K562 (cell line): ENCODE measurements around the gene NCCRP1. TPM values are rescaled to one million over a fixed set of nuclear protein-coding genes. Genes with fewer than 3 reads are reported as not detected.

Experiments
- ATAC-seq: fragments of 200-7000 bp; cut with Tn5 transposase; 3 replicates; pipeline ENCODE4 v1.9.1; 2020; ENCODE audit warnings: moderate library complexity
- BruUV-seq: library from RNA; stranded (reverse); fragments of 400-500 nt; replicated peaks from 2 replicates; lab custom pipeline; 2021; lab: Mats Ljungman, UMichigan
- CTCF ChIA-PET: fragments of 300-600 bp; formaldehyde crosslinking; extraction: SDS; loops from one replicate; lab custom pipeline; 2021; ENCODE audit warnings: low intra/inter-chr PET ratio; lab: Yijun Ruan, JAX
- POLR2A ChIA-PET: fragments of 300-600, 350-650 bp; sonication (Branson Sonifier 250); formaldehyde crosslinking; extraction: SDS; loops from one replicate; lab custom pipeline; 2021; ENCODE audit warnings: antibody characterized with exemption, inconsistent platforms; lab: Yijun Ruan, JAX
- DNase-seq, 4 experiments: peaks; one replicate each; pipeline versions ENCODE4 v3.0.0 to v3.0.0-alpha.2; 2011 to 2018; ENCODE audit warnings: low spot score in 3 of 4, mixed read lengths in 3 of 4; ENCODE audit errors: extremely low read depth in 1 of 4
- FAIRE-seq: peaks from 2 replicates; lab custom pipeline; 2011; peaks lifted over from hg19 to GRCh38; lab: Jason Lieb, UNC
- H2AFZ ChIP-seq: 2 replicates; pipeline ENCODE4 v1.6.0; 2011; ENCODE audit warnings: low read depth, low read length, control low read depth, inconsistent platforms
- H3K27ac ChIP-seq: fragments of 200-600 bp; 3 replicates; pipeline ENCODE4 v1.8.0; 2011; ENCODE audit warnings: low read depth, mild to moderate bottlenecking, control low read depth, inconsistent platforms, low read length, moderate library complexity, mixed read lengths; ENCODE audit errors: extremely low read depth
- H3K27me3 ChIP-seq, 2 experiments: fragments of 300-600 bp in 1 of 2; 2 replicates in 1 of 2; 3 replicates in 1 of 2; pipeline versions ENCODE4 v1.6.0 to v1.8.0; 2011; ENCODE audit warnings: inconsistent platforms in 2 of 2, low read length in 2 of 2, mild to moderate bottlenecking in 1 of 2, mixed read lengths in 1 of 2, moderate library complexity in 1 of 2; ENCODE audit not compliant: control insufficient read depth in 2 of 2, insufficient read depth in 2 of 2
- H3K36me3 ChIP-seq: fragments of 300-600 bp; 3 replicates; pipeline ENCODE4 v1.8.0; 2011; ENCODE audit warnings: mild to moderate bottlenecking, low read length, inconsistent platforms; ENCODE audit not compliant: control insufficient read depth, insufficient read depth
- H3K4me1 ChIP-seq, 2 experiments: fragments of 200-600 bp in 1 of 2; replicated peaks in 1 of 2; 2 replicates in 1 of 2; 3 replicates in 1 of 2; pipeline versions ENCODE4 v1.5.1 to v1.8.0; 2011; ENCODE audit warnings: inconsistent platforms in 2 of 2, low read length in 2 of 2, mild to moderate bottlenecking in 1 of 2, mixed read lengths in 1 of 2, moderate library complexity in 1 of 2; ENCODE audit not compliant: control insufficient read depth in 2 of 2, insufficient read depth in 2 of 2
- H3K4me2 ChIP-seq: 2 replicates; pipeline ENCODE4 v1.6.1; 2011; ENCODE audit warnings: low read length, control low read depth, inconsistent platforms, mixed read lengths; ENCODE audit not compliant: insufficient read depth
- H3K4me3 ChIP-seq: fragments of 200-600 bp; sonication (generic), shearing (Covaris generic); 2 replicates; pipeline ENCODE4 v1.5.1; 2016; ENCODE audit warnings: control low read depth, inconsistent platforms
- H3K79me2 ChIP-seq: fragments of 200-600 bp; 3 replicates; pipeline ENCODE4 v1.8.0; 2011; ENCODE audit warnings: low read length, inconsistent platforms; ENCODE audit not compliant: control insufficient read depth, insufficient read depth
- H3K9ac ChIP-seq, 2 experiments: 2 replicates each; pipeline versions ENCODE4 v1.6.0 to v1.6.1; 2011; ENCODE audit warnings: low read depth in 2 of 2, low read length in 2 of 2, control low read depth in 1 of 2, inconsistent platforms in 1 of 2, mild to moderate bottlenecking in 1 of 2, mixed read lengths in 1 of 2; ENCODE audit not compliant: insufficient read depth in 1 of 2
- H3K9me1 ChIP-seq: one replicate; pipeline ENCODE4 v1.6.0; 2011; ENCODE audit warnings: inconsistent platforms, mild to moderate bottlenecking, low read length, moderate library complexity; ENCODE audit not compliant: control insufficient read depth, insufficient read depth
- H3K9me3 ChIP-seq: replicated peaks from 2 replicates; pipeline ENCODE4 v1.5.1; 2011; ENCODE audit warnings: low read depth, low read length, inconsistent platforms; ENCODE audit not compliant: control insufficient read depth, insufficient read depth
- H4K20me1 ChIP-seq: replicated peaks from 2 replicates; pipeline ENCODE4 v1.6.1; 2011; ENCODE audit warnings: low read length, inconsistent platforms, mixed read lengths; ENCODE audit not compliant: control insufficient read depth, insufficient read depth
- E2F1 ChIP-seq: sonication (generic); formaldehyde crosslinking; IDR thresholded peaks from 2 replicates; pipeline ENCODE4 v1.8.1; 2023; ENCODE audit warnings: mild to moderate bottlenecking, missing genetic modification reagents, moderate library complexity
- KLF13 ChIP-seq: fragments of 450-650 bp; IDR thresholded peaks from 2 replicates; pipeline ENCODE4 v1.6.1; 2016; ENCODE audit warnings: missing genetic modification characterization, low read depth, mild to moderate bottlenecking, missing compliant biosample characterization, moderate library complexity, borderline replicate concordance
- NR3C1 ChIP-seq: sonication (generic); formaldehyde crosslinking; IDR thresholded peaks from 2 replicates; pipeline ENCODE4 v1.8.1; 2022; ENCODE audit warnings: missing genetic modification reagents
- SMARCE1 ChIP-seq: fragments of 450-650 bp; IDR thresholded peaks from 2 replicates; pipeline ENCODE4 v1.7.1; 2016; ENCODE audit warnings: mild to moderate bottlenecking
- ZNF75A ChIP-seq: fragments of 450-650 bp; formaldehyde crosslinking; IDR thresholded peaks from 2 replicates; pipeline ENCODE4 v1.4.0; 2020; ENCODE audit warnings: mild to moderate bottlenecking
- WGBS: fragments of 100-300 bp; shearing (Covaris generic); methylation state at CpG from one replicate; pipeline ENCODE4 v1.1.6; 2016; ENCODE audit warnings: low coverage, mixed read lengths; ENCODE audit not compliant: insufficient coverage; ENCODE audit errors: missing lambda C conversion rate; 5-methylcytosine and 5-hydroxymethylcytosine counted together
- in situ Hi-C: fragments of 300-500 bp; cut with MboI; formaldehyde crosslinking; loops from 4 replicates; pipeline ENCODE4 v1.15.0; 2018; ENCODE audit warnings: inconsistent platforms, mixed read lengths
- intact Hi-C: fragments of 100-400 bp; cut with micrococcal nuclease; formaldehyde crosslinking; loops from 2 replicates; pipeline ENCODE4 v1.14.2; 2022
- polyA plus RNA-seq, 8 experiments: library from polyadenylated mRNA; depleted of rRNA in 4 of 8; stranded (reverse) in 5 of 8; unstranded in 3 of 8; fragments of >200 nt; fragmentation: Nextera tagmentation in 2 of 8; fragmentation: Illumina TruSeq in 1 of 8; extraction: Ambion mirVana in 2 of 8; extraction: Trizol in 1 of 8; gene quantifications; 2 replicates each; pipeline versions ENCODE4 v1.2.1 to v1.2.3, GENCODE V29; 2011 to 2014; ENCODE audit warnings: inconsistent platforms in 1 of 8, missing spikeins in 1 of 8
- total RNA-seq, 7 experiments: library from RNA; depleted of rRNA in 6 of 7; stranded (reverse); fragments of >200 nt in 6 of 7; fragmentation: Illumina TruSeq in 2 of 7; extraction: Trizol in 2 of 7; gene quantifications; 2 replicates each; pipeline versions ENCODE4 v1.2.1 to v1.2.3, GENCODE V29; 2011 to 2021; ENCODE audit warnings: low replicate concordance in 1 of 7
- TF ChIP-seq, protein P1 (sequence below): fragments of 450-650 bp; formaldehyde crosslinking; IDR thresholded peaks from 2 replicates; pipeline ENCODE4 v1.4.0; 2020; ENCODE audit warnings: mild to moderate bottlenecking, moderate library complexity

NCCRP1 gene
- total and polyA plus RNA-seq, 9 of the 15 experiments (the other 6 are each of a cell fraction or from before 2014, with no cell fraction given), result 0.05 TPM; not detected in 8

DNA sequence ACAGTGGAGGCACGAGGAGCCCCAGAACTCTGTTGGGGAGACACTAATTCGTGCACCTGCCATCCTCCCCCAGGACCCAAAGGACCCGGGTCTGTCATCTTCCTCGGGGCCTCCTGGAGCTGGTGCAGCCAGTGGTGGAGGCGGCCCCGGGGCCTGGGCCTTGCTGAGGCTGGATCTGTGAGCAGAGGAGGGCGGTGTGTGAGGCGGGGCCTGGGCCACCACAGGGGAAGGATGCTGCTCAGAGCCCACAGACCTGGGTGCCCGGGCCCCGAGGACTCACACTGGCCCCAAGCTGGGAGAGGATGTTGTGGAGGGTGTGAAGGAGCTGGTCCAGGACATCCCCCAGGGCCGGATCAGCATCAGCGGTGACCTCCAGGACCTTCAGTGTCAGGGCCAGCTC is 39.8 kb downstream of the NCCRP1 start:
- no TSS peak for BruUV-seq
- H3K4me3 ChIP-seq, result no peak overlapping the region
- no peak overlapping the region for H3K9ac ChIP-seq
- 29% methylated on average over 10 of the region's 12 CpGs for WGBS
- ATAC-seq (peak; percentile 53), DNase-seq (no peak), FAIRE-seq (no peak)
- no peaks in the 10 kb centered on the region for H3K36me3 ChIP-seq
- in situ Hi-C loops (no loop called here), intact Hi-C loops (no loop called here)
- no peak for TF ChIP-seq E2F1
- TF ChIP-seq KLF13, result no peak
- no peak for TF ChIP-seq ZNF75A (CRISPR knock-in tag)
- TF ChIP-seq, protein P1, sequence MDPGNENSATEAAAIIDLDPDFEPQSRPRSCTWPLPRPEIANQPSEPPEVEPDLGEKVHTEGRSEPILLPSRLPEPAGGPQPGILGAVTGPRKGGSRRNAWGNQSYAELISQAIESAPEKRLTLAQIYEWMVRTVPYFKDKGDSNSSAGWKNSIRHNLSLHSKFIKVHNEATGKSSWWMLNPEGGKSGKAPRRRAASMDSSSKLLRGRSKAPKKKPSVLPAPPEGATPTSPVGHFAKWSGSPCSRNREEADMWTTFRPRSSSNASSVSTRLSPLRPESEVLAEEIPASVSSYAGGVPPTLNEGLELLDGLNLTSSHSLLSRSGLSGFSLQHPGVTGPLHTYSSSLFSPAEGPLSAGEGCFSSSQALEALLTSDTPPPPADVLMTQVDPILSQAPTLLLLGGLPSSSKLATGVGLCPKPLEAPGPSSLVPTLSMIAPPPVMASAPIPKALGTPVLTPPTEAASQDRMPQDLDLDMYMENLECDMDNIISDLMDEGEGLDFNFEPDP (CRISPR knock-in tag), result no peak
- no peak for TF ChIP-seq NR3C1 (CRISPR knock-in tag)
- no peak for TF ChIP-seq SMARCE1
- H3K27ac ChIP-seq, result no peak overlapping the region
- H3K79me2 ChIP-seq, result no peaks in the 10 kb centered on the region
- H3K27me3 ChIP-seq, result peaks cover 0 to 10% of the 10 kb centered on the region in 2 experiments; a peak in 2 of 5 replicates
- no peak overlapping the region for H3K4me2 ChIP-seq
- H4K20me1 ChIP-seq, result no peaks in the 10 kb centered on the region
- no peaks in the 10 kb centered on the region for H3K9me1 ChIP-seq
- ChIA-PET POLR2A (no interaction called here), CTCF (no interaction called here)
- peaks cover 0 to 8% of the 10 kb centered on the region in 2 experiments; a peak in 3 of 5 replicates for H3K4me1 ChIP-seq
- no peak overlapping the region for H2AFZ ChIP-seq
- H3K9me3 ChIP-seq, result no peaks in the 10 kb centered on the region
